MV-4-11 (cell line): Measurements from ENCODE around the gene HCRT.
A peak's percentile ranks its signal among the peaks of the same experiment; 100 is the strongest.
"Not testable (repeated sequence)": the region's sequence is repeated elsewhere in the genome, so short reads cannot be mapped to it uniquely, and the experiment has no call there.

Source experiments
- DNase-seq: peaks from one replicate; lab custom pipeline; 2025; lab: John Stamatoyannopoulos, UW

The HCRT gene

DNA sequence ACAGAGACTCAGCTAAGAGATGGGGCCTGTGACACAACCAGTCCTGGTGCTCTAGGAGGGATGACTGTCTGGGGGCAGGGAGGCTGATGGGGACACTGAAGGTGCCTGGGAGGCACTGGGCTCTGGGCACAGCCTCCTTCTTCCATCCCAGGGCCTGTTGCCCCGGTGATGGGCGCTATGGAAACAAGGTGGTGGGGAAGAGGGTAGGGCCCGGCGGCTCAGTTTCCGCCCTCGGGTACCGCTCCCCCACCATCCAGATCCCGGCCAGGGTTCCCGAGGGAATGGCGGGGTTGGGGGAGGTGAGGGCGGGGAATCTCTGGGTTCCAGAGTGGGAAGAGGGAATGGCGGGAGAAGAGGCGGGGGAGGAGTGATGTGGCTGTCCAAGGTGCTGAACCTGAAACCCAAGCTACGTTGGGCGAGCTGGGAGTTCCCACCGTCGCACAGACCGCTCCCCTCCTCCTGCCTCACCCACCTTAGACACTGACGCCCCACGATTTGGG is 5.3 kb downstream of the HCRT start:
- no peak for DNase-seq

GRCh38 chr17:42179335-42179734 is 5.9 kb downstream of the HCRT start:
- no peak for DNase-seq

- DNase-seq = no peak
Observed at GRCh38 chr17:42178817-42179216, 6.4 kb downstream of the HCRT start.

- DNase-seq = no peak
Observed at GRCh38 chr17:42177684-42178083, 7.6 kb downstream of the HCRT start.

GRCh38 chr17:42174126-42174783 is 11.0 kb downstream of the HCRT start:
- DNase-seq = no peak

- no peak for DNase-seq
Observed at GRCh38 chr17:42171831-42172230, 13.4 kb downstream of the HCRT start.

GRCh38 chr17:42169351-42169750 is 15.9 kb downstream of the HCRT start:
- DNase-seq = no peak

DNA sequence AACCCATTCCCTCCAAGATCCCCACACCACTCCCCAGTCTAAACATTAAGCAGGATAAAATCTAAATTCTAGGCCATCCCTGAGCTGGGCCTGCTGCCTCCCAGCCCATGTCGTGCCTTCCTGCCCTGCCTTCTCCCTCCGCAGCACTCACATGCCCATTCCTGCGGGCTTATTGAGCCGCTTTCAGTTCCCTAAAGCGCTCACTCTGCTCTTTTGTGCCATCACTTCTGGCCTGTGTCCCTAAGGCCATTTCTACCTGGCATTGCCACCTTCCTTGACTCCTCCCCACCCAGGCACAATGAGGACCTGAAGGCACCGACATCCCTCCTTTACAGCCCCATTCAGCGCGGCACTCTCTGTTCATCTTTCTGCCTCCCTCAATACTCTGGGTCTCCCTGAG is 17.4 kb downstream of the HCRT start:
- DNase-seq = peak; percentile 78

DNA sequence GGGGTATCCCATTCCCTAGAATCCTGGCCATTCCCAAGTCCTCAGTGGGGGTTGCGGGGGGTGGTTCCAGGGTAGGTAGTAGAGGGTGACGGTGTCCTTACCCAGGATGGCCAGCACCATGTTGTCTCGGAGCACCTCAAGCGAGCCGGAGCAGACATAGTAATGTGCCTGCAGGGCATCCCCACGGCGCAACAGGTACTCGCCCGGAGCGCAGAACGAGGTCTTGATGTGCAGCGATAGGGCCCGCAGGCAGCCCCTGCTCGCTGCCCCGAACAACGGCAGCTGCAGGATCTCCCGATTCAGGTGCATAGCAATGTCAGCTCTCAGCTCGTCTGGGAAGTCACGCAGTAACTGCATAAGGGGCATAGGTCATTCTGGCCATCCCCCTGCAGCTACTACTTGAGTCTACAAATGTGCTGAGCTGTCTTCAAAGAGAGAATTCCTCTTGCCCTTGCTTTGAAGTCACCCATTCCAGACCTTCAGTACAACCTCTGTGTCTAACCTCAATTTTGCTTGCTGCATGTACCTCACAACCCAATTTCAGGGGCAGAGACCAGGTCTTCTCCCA is 19.0 kb downstream of the HCRT start:
- no peak for DNase-seq

- DNase-seq = no peak
Observed at GRCh38 chr17:42165751-42166150, 19.5 kb downstream of the HCRT start.

- no peak for DNase-seq
Observed at GRCh38 chr17:42163696-42164407, 21.4 kb downstream of the HCRT start.

GRCh38 chr17:42163113-42163512 is 22.1 kb downstream of the HCRT start:
- DNase-seq = no peak

GRCh38 chr17:42160531-42160910 is 24.7 kb downstream of the HCRT start:
- DNase-seq = no peak

GRCh38 chr17:42159796-42160530 is 25.3 kb downstream of the HCRT start:
- no peak for DNase-seq

- no peak for DNase-seq
Observed at GRCh38 chr17:42155614-42156045, 29.6 kb downstream of the HCRT start.

DNA sequence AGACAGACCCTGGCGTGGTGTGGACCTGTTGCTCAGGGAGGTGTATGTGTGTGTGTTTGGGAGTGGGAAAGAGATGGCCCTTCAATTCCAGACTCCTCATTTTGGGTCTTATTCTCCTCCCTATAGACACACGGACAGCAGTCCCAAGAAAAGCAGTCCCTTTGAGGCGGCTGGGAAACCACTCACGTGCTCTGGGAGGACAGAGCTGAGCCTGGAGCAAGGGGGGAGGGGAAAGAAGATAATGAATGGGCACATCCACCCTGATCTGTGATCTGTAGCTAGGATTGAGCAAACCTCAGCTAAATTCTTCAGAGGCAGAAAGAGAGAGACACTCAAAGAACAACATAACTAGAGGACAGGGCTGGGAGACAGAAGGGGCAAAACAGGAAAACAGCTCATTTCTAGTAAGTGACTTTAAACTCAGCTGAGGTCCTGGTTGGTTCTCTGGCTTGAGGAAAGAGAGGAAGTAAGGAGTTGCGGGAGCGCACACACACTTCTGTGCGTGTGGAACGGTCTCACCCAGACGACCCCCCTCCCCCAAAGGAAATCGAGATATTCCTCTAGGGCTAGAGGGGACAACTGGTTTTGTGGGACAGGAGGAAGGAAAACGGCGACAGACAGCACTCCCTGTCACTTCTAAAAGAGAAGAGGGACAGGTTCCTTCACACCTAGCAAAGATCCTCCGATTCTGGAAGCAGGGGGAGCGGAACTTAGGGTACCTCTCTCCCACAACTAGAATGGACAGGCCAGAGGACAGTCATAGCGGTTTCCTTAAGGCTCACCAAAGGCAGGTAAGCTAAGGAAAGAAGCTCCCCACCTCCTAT is 31.1 kb downstream of the HCRT start:
- DNase-seq = peak; percentile 65

DNA sequence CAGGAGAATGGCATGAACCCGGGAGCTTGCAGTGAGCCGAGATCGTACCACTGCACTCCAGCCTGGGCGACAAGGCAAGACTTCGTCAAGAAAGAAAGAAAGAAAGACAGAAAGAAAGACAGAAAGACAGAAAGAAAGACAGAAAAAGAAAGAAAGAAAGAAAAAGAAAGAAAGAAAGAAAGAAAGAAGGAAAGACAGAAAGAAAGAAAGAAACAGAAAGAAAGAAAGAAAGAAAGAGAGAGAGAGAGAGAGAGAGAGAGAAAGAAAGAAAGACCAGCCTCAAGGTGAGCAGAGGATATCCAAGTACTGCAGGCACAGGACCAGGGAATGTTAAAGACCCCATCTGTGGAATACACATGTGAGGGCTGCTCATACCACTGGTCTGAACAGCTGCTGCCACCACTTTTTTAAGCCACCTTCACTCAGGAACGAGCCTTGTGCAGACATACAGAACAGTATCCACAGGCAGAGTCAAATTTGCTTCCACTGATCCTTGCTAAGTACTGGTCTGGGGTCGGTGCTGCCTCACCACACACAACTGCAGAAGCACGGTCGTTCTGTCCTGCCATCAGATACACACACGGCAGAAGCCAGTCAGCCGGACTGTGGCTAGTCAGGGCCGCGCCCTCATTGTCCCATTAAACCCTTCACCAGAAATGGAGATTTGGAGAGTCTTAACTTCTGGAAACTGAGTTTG is 38.2 kb downstream of the HCRT start:
- no peak for DNase-seq

GRCh38 chr17:42143138-42143537 is 42.1 kb downstream of the HCRT start:
- DNase-seq = not testable (repeated sequence)

GRCh38 chr17:42142371-42142896 is 42.8 kb downstream of the HCRT start:
- peak; percentile 50 for DNase-seq

DNA sequence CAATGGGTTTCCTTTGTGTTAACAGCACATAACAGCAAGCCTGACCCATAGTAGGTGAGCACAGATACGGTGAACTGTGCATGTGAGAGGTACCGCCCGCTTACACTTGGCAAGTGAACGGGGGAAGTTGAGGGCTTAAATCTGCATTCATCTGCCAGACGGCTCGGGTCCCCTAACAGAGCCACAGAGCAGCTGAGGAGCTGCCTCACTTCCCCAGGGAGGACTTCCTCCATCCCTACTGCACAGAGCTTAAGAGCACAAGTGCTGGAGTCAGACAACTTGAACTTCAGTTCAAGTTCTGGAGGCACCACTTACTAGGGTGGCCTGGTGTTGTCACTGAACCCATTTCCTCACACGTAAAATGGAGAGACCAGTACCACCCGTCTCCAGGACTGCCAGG is 43.9 kb downstream of the HCRT start:
- peak; percentile 48 for DNase-seq

DNA sequence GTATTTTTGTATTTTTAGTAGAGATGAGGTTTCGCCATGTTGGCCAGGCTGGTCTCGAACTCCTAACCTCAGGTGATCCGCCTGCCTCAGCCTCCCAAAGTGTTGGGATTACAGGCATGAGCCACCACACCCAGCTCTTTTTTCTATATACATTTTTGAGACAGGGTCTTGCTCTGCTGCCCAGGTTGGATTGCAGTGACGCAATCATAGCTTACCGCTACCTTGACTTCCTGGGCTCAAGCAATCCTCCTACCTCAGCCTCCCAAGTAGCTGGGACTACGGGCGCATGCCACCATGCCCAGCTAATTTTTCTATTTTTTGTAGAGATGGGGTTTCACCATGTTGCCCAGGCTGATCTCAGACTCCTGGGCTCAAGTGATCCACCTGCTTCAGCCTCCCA is 44.6 kb downstream of the HCRT start:
- DNase-seq = not testable (repeated sequence)
